ENCODE data around the gene CTCF. TPM values are rescaled to one million over a fixed set of nuclear protein-coding genes. Genes with fewer than 3 reads are reported as not detected.

The CTCF gene
- total RNA-seq, 1 donor from 2014 or later = 25.1 TPM

GRCh38 chr16:67678354-67679023, 116.2 kb downstream of the CTCF start:
- DNase-seq (ENCODE audit: low read depth, low spot score) = no peak

- DNase-seq (ENCODE audit: low read depth, low spot score) = no peak
These were observed 117.9 kb downstream of the CTCF start for GRCh38 chr16:67679935-67680897.

- DNase-seq (ENCODE audit: low read depth, low spot score) = no peak
These were observed 121.4 kb downstream of the CTCF start for GRCh38 chr16:67683767-67684166.

- DNase-seq (ENCODE audit: low read depth, low spot score) = no peak
These were observed 123.2 kb downstream of the CTCF start for GRCh38 chr16:67685388-67686112.

Other genes with a start within 250 kb of the CTCF start
- gene KCTD19, start 235.8 kb upstream of the CTCF start, total RNA-seq = 0.28 and 0.33 TPM in 2 replicates
- gene LRRC36, start 235.7 kb upstream of the CTCF start, total RNA-seq = 0.32 and 0.92 TPM in 2 replicates
- gene TPPP3, start 169.0 kb upstream of the CTCF start, total RNA-seq = 0.18 and 0.20 TPM in 2 replicates
- 4.0 and 7.8 TPM in 2 replicates for gene ZDHHC1, start 146.0 kb upstream of the CTCF start, total RNA-seq
- gene HSD11B2, start 131.4 kb upstream of the CTCF start, total RNA-seq = not detected in 2 replicates
- 82.2 and 91.8 TPM in 2 replicates for gene ATP6V0D1, start 81.4 kb upstream of the CTCF start, total RNA-seq
- gene AGRP, start 79.0 kb upstream of the CTCF start, total RNA-seq = not detected in 2 replicates
- 45.7 and 54.2 TPM in 2 replicates for gene RIPOR1, start 33.7 kb upstream of the CTCF start, total RNA-seq
- gene CARMIL2, start 82.6 kb downstream of the CTCF start, total RNA-seq = 0.67 and 0.79 TPM in 2 replicates
- 15.3 and 22.5 TPM in 2 replicates for gene ACD, start 97.7 kb downstream of the CTCF start, total RNA-seq
- gene PARD6A, start 98.4 kb downstream of the CTCF start, total RNA-seq = 5.5 and 6.1 TPM in 2 replicates
- 21.9 and 23.1 TPM in 2 replicates for gene ENKD1, start 104.2 kb downstream of the CTCF start, total RNA-seq
- gene C16orf86, start 104.3 kb downstream of the CTCF start, total RNA-seq = 2.6 and 3.7 TPM in 2 replicates
- 40.6 and 41.6 TPM in 2 replicates for gene GFOD2, start 156.8 kb downstream of the CTCF start, total RNA-seq
- gene RANBP10, start 244.0 kb downstream of the CTCF start, total RNA-seq = 5.7 and 7.0 TPM in 2 replicates
- 0.20 and 0.60 TPM in 2 replicates for gene TSNAXIP1, start 244.4 kb downstream of the CTCF start, total RNA-seq